RWPE2 (cell line): ENCODE data around the gene ATP6V1B1.
A peak's percentile ranks its signal among the peaks of the same experiment; 100 is the strongest.
"Not testable (repeated sequence)": the region's sequence is repeated elsewhere in the genome, so short reads cannot be mapped to it uniquely, and the experiment has no call there.

Source experiments
- ATAC-seq: fragments of 200-7000 bp; cut with Tn5 transposase; 3 replicates; pipeline ENCODE4 v1.9.1; 2021; ENCODE audit warnings: low read depth
- DNase-seq: peaks from one replicate; pipeline ENCODE4 v3.0.0-alpha.2; 2020; ENCODE audit warnings: low spot score
- H3K27ac ChIP-seq: fragments of 450-650 bp; 2 replicates; pipeline ENCODE4 v1.5.1; 2017; ENCODE audit warnings: mild to moderate bottlenecking; ENCODE audit not compliant: poor library complexity, severe bottlenecking
- H3K27me3 ChIP-seq: fragments of 250-450 bp; sonication (Bioruptor Pico); 2 replicates; pipeline ENCODE4 v1.5.1; 2021; ENCODE audit warnings: mild to moderate bottlenecking, moderate library complexity; ENCODE audit not compliant: insufficient read depth, poor library complexity, severe bottlenecking
- H3K36me3 ChIP-seq: fragments of 250-450 bp; sonication (Bioruptor Pico); 2 replicates; pipeline ENCODE4 v1.5.1; 2020; ENCODE audit warnings: low read depth, mild to moderate bottlenecking, moderate library complexity
- H3K4me1 ChIP-seq: fragments of 250-450 bp; sonication (Bioruptor Pico); 2 replicates; pipeline ENCODE4 v1.5.1; 2021; ENCODE audit warnings: mild to moderate bottlenecking, moderate library complexity; ENCODE audit not compliant: insufficient read depth, poor library complexity, severe bottlenecking
- H3K4me3 ChIP-seq: fragments of 250-450 bp; sonication (Bioruptor Pico); 2 replicates; pipeline ENCODE4 v1.5.1; 2021; ENCODE audit warnings: mild to moderate bottlenecking, moderate library complexity; ENCODE audit not compliant: severe bottlenecking
- H3K9me3 ChIP-seq: fragments of 250-450 bp; sonication (Bioruptor Pico); 2 replicates; pipeline ENCODE4 v1.5.1; 2021; ENCODE audit warnings: mild to moderate bottlenecking, moderate library complexity; ENCODE audit not compliant: severe bottlenecking
- CTCF ChIP-seq: fragments of 450-650 bp; IDR thresholded peaks from one replicate; pipeline ENCODE4 v1.5.1; 2017; ENCODE audit warnings: mild to moderate bottlenecking, moderate library complexity; ENCODE audit not compliant: poor library complexity, severe bottlenecking

The ATP6V1B1 gene

GRCh38 chr2:70992945-70993853 lies 57.5 kb downstream of the ATP6V1B1 start:
- no peak for TF ChIP-seq CTCF
- Histone ChIP-seq H3K36me3 (peaks cover 41% of the 10 kb centered on the region), H3K9me3 (no peaks in the 10 kb centered on the region), H3K27me3 (no peaks in the 10 kb centered on the region), H3K4me1 (peaks cover 10% of the 10 kb centered on the region), H3K4me3 (peak overlapping the region; percentile 97), H3K27ac (no peak overlapping the region)
- ATAC-seq (no peak), DNase-seq (no peak)

GRCh38 chr2:70994009-70994698 lies 58.5 kb downstream of the ATP6V1B1 start:
- H3K4me1 ChIP-seq = peaks cover 10% of the 10 kb centered on the region
- H3K36me3 ChIP-seq = peaks cover 35% of the 10 kb centered on the region
- TF ChIP-seq CTCF = no peak
- DNase-seq = no peak
- no peaks in the 10 kb centered on the region for H3K9me3 ChIP-seq
- peak; percentile 5; the same call in 1 of the 3 replicates for ATAC-seq
- no peak overlapping the region for H3K27ac ChIP-seq
- H3K27me3 ChIP-seq = no peaks in the 10 kb centered on the region
- H3K4me3 ChIP-seq = peak overlapping the region; percentile 97

- Histone ChIP-seq H3K4me1 (peaks cover 10% of the 10 kb centered on the region), H3K36me3 (peaks cover 29% of the 10 kb centered on the region), H3K27ac (peak within 1 kb of the TSS; percentile 8), H3K9me3 (no peaks in the 10 kb centered on the region), H3K27me3 (no peaks in the 10 kb centered on the region), H3K4me3 (peak within 1 kb of the TSS; percentile 97)
- ATAC-seq = peak; percentile 95
- TF ChIP-seq CTCF = peak; percentile 94
- DNase-seq = peak; percentile 87
Observed at GRCh38 chr2:70994699-70995425, 59.2 kb downstream of the ATP6V1B1 start, which contains the start of gene TEX261. Gene TEX261 (minus strand): TSS chr2:70994873. CDS start chr2:70994757, 116 bp downstream.

GRCh38 chr2:70995426-70995729 lies 59.7 kb downstream of the ATP6V1B1 start:
- no peak for DNase-seq
- ATAC-seq = peak; percentile 54
- Histone ChIP-seq H3K27me3 (no peaks in the 10 kb centered on the region), H3K36me3 (peaks cover 24% of the 10 kb centered on the region), H3K27ac (peak overlapping the region; percentile 8), H3K9me3 (no peaks in the 10 kb centered on the region), H3K4me1 (peaks cover 10% of the 10 kb centered on the region), H3K4me3 (peak overlapping the region; percentile 97)
- TF ChIP-seq CTCF = peak; percentile 25

- ATAC-seq, H3K4me1 ChIP-seq, H3K27ac ChIP-seq, H3K36me3 ChIP-seq, H3K9me3 ChIP-seq, DNase-seq, H3K27me3 ChIP-seq, H3K4me3 ChIP-seq: not testable (repeated sequence)
Observed at GRCh38 chr2:70998885-70999284, 63.2 kb downstream of the ATP6V1B1 start.
